ENCODE measurements around the gene CCBE1.
"Not testable (repeated sequence)": the region's sequence is repeated elsewhere in the genome, so short reads cannot be mapped to it uniquely, and the experiment has no call there.

The CCBE1 gene

GRCh38 chr18:59717291-59717690 lies 20.1 kb upstream of the CCBE1 start:
- no peaks in the 10 kb centered on the region for H3K36me3 ChIP-seq (ENCODE audit: control insufficient read depth, insufficient read depth, low read length)
- DNase-seq (ENCODE audit: low read depth, low spot score) = no peak
- WGBS (ENCODE audit: insufficient coverage, insufficient read length) = no CpG with 5 or more reads among the region's 2 CpGs
- H3K4me3 ChIP-seq (ENCODE audit: low read length) = no peak overlapping the region
- H3K27me3 ChIP-seq (ENCODE audit: control insufficient read depth, insufficient read depth, low read length) = no peaks in the 10 kb centered on the region
- H3K4me1 ChIP-seq (ENCODE audit: control insufficient read depth, insufficient read depth, low read length) = no peaks in the 10 kb centered on the region; the same call in 1 of the 2 replicates
- H3K27ac ChIP-seq (ENCODE audit: low read length) = no peak overlapping the region
- no peaks in the 10 kb centered on the region for H3K9me3 ChIP-seq (ENCODE audit: control insufficient read depth, insufficient read depth, low read length)

GRCh38 chr18:59715966-59716369 lies 18.7 kb upstream of the CCBE1 start:
- no peak overlapping the region for H3K4me3 ChIP-seq (ENCODE audit: low read length)
- no peak overlapping the region for H3K27ac ChIP-seq (ENCODE audit: low read length)
- no peaks in the 10 kb centered on the region for H3K9me3 ChIP-seq (ENCODE audit: control insufficient read depth, insufficient read depth, low read length)
- WGBS (ENCODE audit: insufficient coverage, insufficient read length) = no CpG with 5 or more reads among the region's 2 CpGs
- no peaks in the 10 kb centered on the region for H3K36me3 ChIP-seq (ENCODE audit: control insufficient read depth, insufficient read depth, low read length)
- no peaks in the 10 kb centered on the region; the same call in 1 of the 2 replicates for H3K4me1 ChIP-seq (ENCODE audit: control insufficient read depth, insufficient read depth, low read length)
- H3K27me3 ChIP-seq (ENCODE audit: control insufficient read depth, insufficient read depth, low read length) = no peaks in the 10 kb centered on the region
- no peak for DNase-seq (ENCODE audit: low read depth, low spot score)

- no peaks in the 10 kb centered on the region for H3K27me3 ChIP-seq (ENCODE audit: control insufficient read depth, insufficient read depth, low read length)
- no peaks in the 10 kb centered on the region for H3K36me3 ChIP-seq (ENCODE audit: control insufficient read depth, insufficient read depth, low read length)
- H3K4me3 ChIP-seq (ENCODE audit: low read length) = no peak overlapping the region
- WGBS (ENCODE audit: insufficient coverage, insufficient read length) = no CpG with 5 or more reads among the region's 7 CpGs
- no peaks in the 10 kb centered on the region; the same call in 1 of the 2 replicates for H3K4me1 ChIP-seq (ENCODE audit: control insufficient read depth, insufficient read depth, low read length)
- no peak overlapping the region for H3K27ac ChIP-seq (ENCODE audit: low read length)
- DNase-seq (ENCODE audit: low read depth, low spot score) = no peak
- no peaks in the 10 kb centered on the region for H3K9me3 ChIP-seq (ENCODE audit: control insufficient read depth, insufficient read depth, low read length)
Measured at GRCh38 chr18:59715445-59715844, 18.2 kb upstream of the CCBE1 start.

DNA sequence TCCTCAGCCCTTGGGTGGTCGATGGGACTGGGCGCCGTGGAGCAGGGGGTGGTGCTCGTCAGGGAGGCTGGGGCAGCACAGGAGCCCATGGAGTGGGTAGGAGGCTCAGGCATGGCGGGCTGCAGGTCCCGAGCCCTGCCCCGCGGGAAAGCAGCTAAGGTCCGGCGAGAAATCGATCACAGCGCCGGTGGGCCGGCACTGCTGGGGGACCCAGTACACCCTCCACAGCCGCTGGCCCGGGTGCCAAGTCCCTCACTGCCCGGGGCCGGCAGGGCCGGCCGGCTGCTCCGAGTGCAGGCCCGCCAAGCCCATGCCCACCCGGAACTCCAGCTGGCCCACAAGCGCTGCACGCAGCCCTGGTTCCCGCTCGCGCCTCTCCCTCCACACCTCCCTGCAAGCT lies 16.9 kb upstream of the CCBE1 start:
- DNase-seq (ENCODE audit: low read depth, low spot score); H3K36me3 ChIP-seq (ENCODE audit: control insufficient read depth, insufficient read depth, low read length): not testable (repeated sequence)
- WGBS (ENCODE audit: insufficient coverage, insufficient read length) = no CpG with 5 or more reads among the region's 28 CpGs

GRCh38 chr18:59712311-59712710 lies 15.1 kb upstream of the CCBE1 start:
- H3K4me3 ChIP-seq (ENCODE audit: low read length) = no peak overlapping the region
- H3K27ac ChIP-seq (ENCODE audit: low read length) = no peak overlapping the region
- no peaks in the 10 kb centered on the region for H3K27me3 ChIP-seq (ENCODE audit: control insufficient read depth, insufficient read depth, low read length)
- no peaks in the 10 kb centered on the region for H3K36me3 ChIP-seq (ENCODE audit: control insufficient read depth, insufficient read depth, low read length)
- H3K9me3 ChIP-seq (ENCODE audit: control insufficient read depth, insufficient read depth, low read length) = no peaks in the 10 kb centered on the region
- no peak for DNase-seq (ENCODE audit: low read depth, low spot score)
- WGBS (ENCODE audit: insufficient coverage, insufficient read length) = no CpG with 5 or more reads among the region's 6 CpGs
- 0 out of 2 replicates have a peak, but pooled peaks cover 3% of the 10 kb centered on the region for H3K4me1 ChIP-seq (ENCODE audit: control insufficient read depth, insufficient read depth, low read length)

More for the DNA sequence above, 16.9 kb upstream of the CCBE1 start:
- not testable (repeated sequence) for H3K27ac ChIP-seq (ENCODE audit: low read length); H3K4me3 ChIP-seq (ENCODE audit: low read length); H3K4me1 ChIP-seq (ENCODE audit: control insufficient read depth, insufficient read depth, low read length); H3K9me3 ChIP-seq (ENCODE audit: control insufficient read depth, insufficient read depth, low read length); H3K27me3 ChIP-seq (ENCODE audit: control insufficient read depth, insufficient read depth, low read length)

- DNase-seq (ENCODE audit: low read depth, low spot score) = no peak
- H3K9me3 ChIP-seq (ENCODE audit: control insufficient read depth, insufficient read depth, low read length) = no peaks in the 10 kb centered on the region
- H3K4me1 ChIP-seq (ENCODE audit: control insufficient read depth, insufficient read depth, low read length) = 0 out of 2 replicates have a peak, but pooled peaks cover 3% of the 10 kb centered on the region
- no CpG with 5 or more reads among the region's 8 CpGs for WGBS (ENCODE audit: insufficient coverage, insufficient read length)
- H3K27ac ChIP-seq (ENCODE audit: low read length) = no peak overlapping the region
- H3K27me3 ChIP-seq (ENCODE audit: control insufficient read depth, insufficient read depth, low read length) = no peaks in the 10 kb centered on the region
- no peaks in the 10 kb centered on the region for H3K36me3 ChIP-seq (ENCODE audit: control insufficient read depth, insufficient read depth, low read length)
- H3K4me3 ChIP-seq (ENCODE audit: low read length) = no peak overlapping the region
Measured at GRCh38 chr18:59708988-59709387, 11.8 kb upstream of the CCBE1 start.

DNA sequence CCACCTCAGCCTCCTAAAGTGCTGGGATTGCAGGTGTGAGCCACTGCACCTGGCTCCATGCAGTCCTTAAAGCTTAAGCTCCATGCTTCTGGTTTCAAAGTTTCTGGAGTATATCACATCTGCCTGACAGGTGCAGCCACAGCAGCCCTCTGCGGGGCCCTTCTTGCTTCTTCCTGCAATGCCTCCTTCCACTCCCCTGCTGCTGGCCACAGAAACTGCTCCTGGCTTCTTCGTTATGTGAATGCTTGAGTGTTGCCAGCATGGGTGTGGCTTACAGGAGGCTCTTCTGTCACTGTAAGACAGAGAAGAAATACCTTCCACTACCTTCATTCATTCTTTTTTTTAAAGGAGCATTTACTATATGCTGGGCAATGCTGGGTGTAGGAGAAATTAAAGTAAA lies 10.1 kb upstream of the CCBE1 start:
- H3K36me3 ChIP-seq (ENCODE audit: control insufficient read depth, insufficient read depth, low read length) = no peaks in the 10 kb centered on the region
- no peak overlapping the region for H3K27ac ChIP-seq (ENCODE audit: low read length)
- H3K4me1 ChIP-seq (ENCODE audit: control insufficient read depth, insufficient read depth, low read length) = 0 out of 2 replicates have a peak, but pooled peaks cover 3% of the 10 kb centered on the region
- no CpG with 5 or more reads among the region's 2 CpGs for WGBS (ENCODE audit: insufficient coverage, insufficient read length)
- H3K27me3 ChIP-seq (ENCODE audit: control insufficient read depth, insufficient read depth, low read length) = no peaks in the 10 kb centered on the region
- no peak for DNase-seq (ENCODE audit: low read depth, low spot score)
- no peak overlapping the region for H3K4me3 ChIP-seq (ENCODE audit: low read length)
- no peaks in the 10 kb centered on the region for H3K9me3 ChIP-seq (ENCODE audit: control insufficient read depth, insufficient read depth, low read length)

GRCh38 chr18:59706499-59706898 lies 9.3 kb upstream of the CCBE1 start:
- no CpG with 5 or more reads among the region's 5 CpGs for WGBS (ENCODE audit: insufficient coverage, insufficient read length)
- H3K27ac ChIP-seq (ENCODE audit: low read length) = no peak overlapping the region
- H3K27me3 ChIP-seq (ENCODE audit: control insufficient read depth, insufficient read depth, low read length) = no peaks in the 10 kb centered on the region
- H3K36me3 ChIP-seq (ENCODE audit: control insufficient read depth, insufficient read depth, low read length) = no peaks in the 10 kb centered on the region
- H3K4me3 ChIP-seq (ENCODE audit: low read length) = no peak overlapping the region
- DNase-seq (ENCODE audit: low read depth, low spot score) = no peak
- 0 out of 2 replicates have a peak, but pooled peaks cover 3% of the 10 kb centered on the region for H3K4me1 ChIP-seq (ENCODE audit: control insufficient read depth, insufficient read depth, low read length)
- H3K9me3 ChIP-seq (ENCODE audit: control insufficient read depth, insufficient read depth, low read length) = no peaks in the 10 kb centered on the region

GRCh38 chr18:59705145-59705544 lies 7.9 kb upstream of the CCBE1 start:
- Histone ChIP-seq H3K9me3 (ENCODE audit: control insufficient read depth, insufficient read depth, low read length) (no peaks in the 10 kb centered on the region), H3K4me1 (ENCODE audit: control insufficient read depth, insufficient read depth, low read length) (peaks cover 3% of the 10 kb centered on the region; the same call in 1 of the 2 replicates), H3K27me3 (ENCODE audit: control insufficient read depth, insufficient read depth, low read length) (no peaks in the 10 kb centered on the region), H3K4me3 (ENCODE audit: low read length) (no peak overlapping the region), H3K36me3 (ENCODE audit: control insufficient read depth, insufficient read depth, low read length) (no peaks in the 10 kb centered on the region), H3K27ac (ENCODE audit: low read length) (no peak overlapping the region)
- no CpG with 5 or more reads among the region's 1 CpG for WGBS (ENCODE audit: insufficient coverage, insufficient read length)
- DNase-seq (ENCODE audit: low read depth, low spot score) = no peak

- no peaks in the 10 kb centered on the region for H3K36me3 ChIP-seq (ENCODE audit: control insufficient read depth, insufficient read depth, low read length)
- no peaks in the 10 kb centered on the region for H3K27me3 ChIP-seq (ENCODE audit: control insufficient read depth, insufficient read depth, low read length)
- no peak overlapping the region for H3K4me3 ChIP-seq (ENCODE audit: low read length)
- no peak overlapping the region for H3K27ac ChIP-seq (ENCODE audit: low read length)
- peaks cover 2% of the 10 kb centered on the region; the same call in 1 of the 2 replicates for H3K4me1 ChIP-seq (ENCODE audit: control insufficient read depth, insufficient read depth, low read length)
- WGBS (ENCODE audit: insufficient coverage, insufficient read length) = no CpG with 5 or more reads among the region's 1 CpG
- DNase-seq (ENCODE audit: low read depth, low spot score) = no peak
- no peaks in the 10 kb centered on the region for H3K9me3 ChIP-seq (ENCODE audit: control insufficient read depth, insufficient read depth, low read length)
Measured at GRCh38 chr18:59704146-59704545, 6.9 kb upstream of the CCBE1 start.

DNA sequence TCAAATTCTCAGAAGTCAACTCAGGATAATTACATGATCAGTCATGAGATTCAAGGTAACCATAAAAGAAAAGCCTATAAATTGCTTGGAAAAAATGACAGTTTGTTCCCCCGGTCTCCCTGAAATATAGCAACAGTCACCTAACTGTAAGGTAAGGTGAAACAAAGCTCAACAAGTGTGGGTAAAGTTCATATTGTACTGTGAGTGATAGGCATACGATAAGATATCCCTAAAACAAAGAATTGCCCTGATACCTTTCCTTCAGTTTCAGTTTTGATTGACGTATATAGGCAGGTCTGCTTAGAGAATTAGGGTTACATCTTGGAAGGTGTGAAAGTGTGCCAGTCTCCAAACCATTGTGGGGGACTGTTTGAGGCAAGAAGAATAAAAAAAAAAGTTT lies 4.0 kb upstream of the CCBE1 start:
- H3K36me3 ChIP-seq (ENCODE audit: control insufficient read depth, insufficient read depth, low read length) = no peaks in the 10 kb centered on the region
- no peak overlapping the region for H3K4me3 ChIP-seq (ENCODE audit: low read length)
- no peaks in the 10 kb centered on the region for H3K9me3 ChIP-seq (ENCODE audit: control insufficient read depth, insufficient read depth, low read length)
- WGBS (ENCODE audit: insufficient coverage, insufficient read length) = no CpG with 5 or more reads among the region's 3 CpGs
- H3K4me1 ChIP-seq (ENCODE audit: control insufficient read depth, insufficient read depth, low read length) = peaks cover 2% of the 10 kb centered on the region; the same call in 1 of the 2 replicates
- H3K27me3 ChIP-seq (ENCODE audit: control insufficient read depth, insufficient read depth, low read length) = peaks cover 8% of the 10 kb centered on the region; the same call in 1 of the 2 replicates
- H3K27ac ChIP-seq (ENCODE audit: low read length) = no peak overlapping the region
- DNase-seq (ENCODE audit: low read depth, low spot score) = no peak
